Fibroblast of lung (primary cell): ENCODE data around the gene MOBP. TPM values are rescaled to one million over a fixed set of nuclear protein-coding genes. Genes with fewer than 3 reads are reported as not detected.

ENCODE experiments used
- DNase-seq, 2 donors: peaks; one replicate each; pipeline versions ENCODE4 v3.0.0 to v3.0.0-alpha.2; 2010; ENCODE audit warnings: low read depth in 2 of 2
- H2AFZ ChIP-seq: 2 replicates; pipeline ENCODE4 v1.5.1; 2012; ENCODE audit warnings: low read length, control low read depth, inconsistent platforms
- H3K27ac ChIP-seq: 2 replicates; pipeline ENCODE4 v1.5.1; 2011; ENCODE audit warnings: low read length, control low read depth; ENCODE audit not compliant: insufficient read depth
- H3K27me3 ChIP-seq: 2 replicates; pipeline ENCODE4 v1.5.1; 2011; ENCODE audit warnings: mild to moderate bottlenecking, low read length; ENCODE audit not compliant: control insufficient read depth, insufficient read depth
- H3K36me3 ChIP-seq: 2 replicates; pipeline ENCODE4 v1.5.1; 2011; ENCODE audit warnings: low read length; ENCODE audit not compliant: control insufficient read depth, insufficient read depth
- H3K4me1 ChIP-seq: 2 replicates; pipeline ENCODE4 v1.5.1; 2011; ENCODE audit warnings: low read length; ENCODE audit not compliant: control insufficient read depth, insufficient read depth; ENCODE audit errors: extremely low read depth
- H3K4me2 ChIP-seq: 2 replicates; pipeline ENCODE4 v1.5.1; 2011; ENCODE audit warnings: low read length, control low read depth; ENCODE audit not compliant: insufficient read depth; ENCODE audit errors: extremely low read depth
- H3K4me3 ChIP-seq, 4 experiments: fragments of 200-600 bp in 1 of 4; sonication (generic) in 1 of 4; replicated peaks in 1 of 4; 2 replicates each; pipeline ENCODE4 v1.5.1; 2011 to 2016; ENCODE audit warnings: low read length in 4 of 4, low read depth in 3 of 4, mild to moderate bottlenecking in 3 of 4, control low read depth in 2 of 4, inconsistent platforms in 1 of 4, mixed read lengths in 1 of 4; ENCODE audit not compliant: insufficient read depth in 1 of 4; ENCODE audit errors: control extremely low read depth in 1 of 4
- H3K79me2 ChIP-seq: 2 replicates; pipeline ENCODE4 v1.5.1; 2012; ENCODE audit warnings: mild to moderate bottlenecking, low read length, inconsistent platforms; ENCODE audit not compliant: control insufficient read depth, insufficient read depth
- H3K9ac ChIP-seq: 2 replicates; pipeline ENCODE4 v1.5.1; 2011; ENCODE audit warnings: mild to moderate bottlenecking, low read length, control low read depth; ENCODE audit not compliant: insufficient read depth
- H3K9me3 ChIP-seq: 2 replicates; pipeline ENCODE4 v1.5.1; 2012; ENCODE audit warnings: low read depth, low read length; ENCODE audit not compliant: control insufficient read depth, insufficient read depth
- H4K20me1 ChIP-seq: 2 replicates; pipeline ENCODE4 v1.5.1; 2011; ENCODE audit warnings: low read length; ENCODE audit not compliant: control insufficient read depth, insufficient read depth; ENCODE audit errors: extremely low read depth
- CTCF ChIP-seq, 2 donors: IDR thresholded peaks in 1 of 2; conservative IDR thresholded peaks in 1 of 2; 1 replicate in 1 of 2; 2 replicates in 1 of 2; pipeline ENCODE4 v1.5.1; 2011 to 2012; ENCODE audit warnings: low read length in 2 of 2, control low read depth in 1 of 2, inconsistent platforms in 1 of 2, low read depth in 1 of 2, mild to moderate bottlenecking in 1 of 2
- EZH2 ChIP-seq: IDR thresholded peaks from 2 replicates; pipeline ENCODE4 v1.5.1; 2012; ENCODE audit warnings: low read length, control low read depth, mild to moderate bottlenecking; ENCODE audit errors: missing control alignments
- polyA plus RNA-seq, 2 donors: library from polyadenylated mRNA; depleted of rRNA in 1 of 2; stranded (reverse) in 1 of 2; unstranded in 1 of 2; fragments of >200 nt; gene quantifications; 2 replicates each; pipeline ENCODE4 v1.2.1, GENCODE V29; 2011 to 2012; ENCODE audit warnings: missing spikeins in 1 of 2
- total RNA-seq: library from RNA; depleted of rRNA; stranded (reverse); fragments of >200 nt; gene quantifications from 2 replicates; pipeline ENCODE4 v1.2.1, GENCODE V29; 2014

MOBP gene
- total and polyA plus RNA-seq, 2 donors (not counting 1 experiment from before 2014, with no cell fraction given), result not detected

DNA sequence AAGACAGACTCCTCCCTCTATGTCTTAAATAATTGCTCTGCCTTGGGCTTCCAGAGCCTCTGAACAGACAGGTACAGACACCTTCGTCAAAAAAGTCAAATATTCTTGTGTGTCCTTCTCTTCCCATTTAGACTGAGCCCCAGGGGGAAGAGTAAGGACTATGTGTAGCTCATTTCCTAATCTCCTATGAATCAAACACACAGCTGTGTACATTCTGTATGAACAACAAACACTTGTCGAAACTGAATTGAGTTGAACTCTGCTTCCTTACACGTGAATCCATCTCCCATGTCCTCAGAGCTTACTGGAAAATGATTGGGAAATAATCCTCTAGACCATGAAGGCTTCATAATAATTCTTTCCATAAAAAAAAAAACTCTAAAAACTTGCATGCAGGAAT, 80.8 kb downstream of the MOBP start:
- Histone ChIP-seq H3K4me2 (no peak overlapping the region), H3K36me3 (no peaks in the 10 kb centered on the region), H3K4me1 (no peaks in the 10 kb centered on the region), H3K27ac (no peak overlapping the region), H3K4me3 (no peak overlapping the region), H3K9ac (no peak overlapping the region), H2AFZ (no peak overlapping the region), H3K79me2 (no peaks in the 10 kb centered on the region), H3K9me3 (no peaks in the 10 kb centered on the region), H3K27me3 (no peaks in the 10 kb centered on the region), H4K20me1 (no peaks in the 10 kb centered on the region)
- DNase-seq, result no peak
- TF ChIP-seq EZH2 (no peak), CTCF (conservative IDR thresholded peaks at IDR 0.05 in 1 of 2, IDR thresholded peaks at IDR 0.05 in 1 of 2; ENCODE audit: low read depth in 1 of 2, low read length in 2 of 2) (no peak)

GRCh38 chr3:39550354-39551051, 83.0 kb downstream of the MOBP start:
- Histone ChIP-seq H3K4me3 (no peak overlapping the region), H3K36me3 (no peaks in the 10 kb centered on the region), H3K27me3 (no peaks in the 10 kb centered on the region), H3K9ac (no peak overlapping the region), H2AFZ (no peak overlapping the region), H3K4me1 (no peaks in the 10 kb centered on the region), H3K79me2 (no peaks in the 10 kb centered on the region), H4K20me1 (no peaks in the 10 kb centered on the region), H3K27ac (no peak overlapping the region), H3K4me2 (no peak overlapping the region), H3K9me3 (no peaks in the 10 kb centered on the region)
- DNase-seq, result no peak
- TF ChIP-seq EZH2 (no peak), CTCF (conservative IDR thresholded peaks at IDR 0.05 in 1 of 2, IDR thresholded peaks at IDR 0.05 in 1 of 2; ENCODE audit: low read depth in 1 of 2, low read length in 2 of 2) (no peak)

Other genes with a start within 250 kb of the MOBP start
- under 0.01 TPM in 1 of 2 replicates, not detected in the other for gene CX3CR1, start 187.6 kb upstream of the MOBP start, total RNA-seq
- gene CX3CR1, start 187.6 kb upstream of the MOBP start, polyA plus RNA-seq, result not detected in 2 replicates
- not detected in 2 replicates for gene CCR8, start 138.0 kb upstream of the MOBP start, total RNA-seq
- not detected in 2 replicates for gene CCR8, start 138.0 kb upstream of the MOBP start, polyA plus RNA-seq
- 17.7 and 22.0 TPM in 2 replicates for gene SLC25A38, start 84.3 kb upstream of the MOBP start, total RNA-seq
- gene SLC25A38, start 84.3 kb upstream of the MOBP start, polyA plus RNA-seq, result 23.3 and 26.9 TPM in 2 replicates
- 1,607 and 2,136 TPM in 2 replicates for gene RPSA, start 61.0 kb upstream of the MOBP start, total RNA-seq
- 2,369 and 2,556 TPM in 2 replicates for gene RPSA, start 61.0 kb upstream of the MOBP start, polyA plus RNA-seq